Measurements from ENCODE around the gene HK2.

GRCh38 chr2:74845217-74845751 is 11.4 kb downstream of the HK2 start:
- TF ChIP-seq POLR2AphosphoS5 (IDR thresholded peaks at IDR 0.05; ENCODE audit: low read depth, low read length) (no peak), TAF1 (IDR thresholded peaks at IDR 0.05; ENCODE audit: borderline replicate concordance, insufficient read depth, low read length) (no peak)
